GM12873 (cell line): ENCODE results near the gene IL4.

Source experiments
- CTCF ChIP-seq: IDR thresholded peaks from 2 replicates; pipeline ENCODE4 v1.5.1; 2012; ENCODE audit warnings: low read depth, mild to moderate bottlenecking, moderate library complexity, low read length, control low read depth; ENCODE audit not compliant: insufficient read depth; ENCODE audit errors: missing control alignments

Gene IL4

GRCh38 chr5:132695956-132696355 is 22.2 kb downstream of the IL4 start:
- TF ChIP-seq CTCF, result no peak

GRCh38 chr5:132704875-132705274 is 31.1 kb downstream of the IL4 start:
- no peak for TF ChIP-seq CTCF

- no peak for TF ChIP-seq CTCF
These were observed 34.9 kb downstream of the IL4 start for GRCh38 chr5:132708645-132709044.

- no peak for TF ChIP-seq CTCF
These were observed 40.9 kb downstream of the IL4 start for GRCh38 chr5:132714456-132715307.

GRCh38 chr5:132718544-132719312 is 44.9 kb downstream of the IL4 start:
- no peak for TF ChIP-seq CTCF

- no peak for TF ChIP-seq CTCF
These were observed 52.0 kb downstream of the IL4 start for GRCh38 chr5:132725745-132726144.

GRCh38 chr5:132729896-132730295 is 56.1 kb downstream of the IL4 start:
- TF ChIP-seq CTCF, result no peak
